Mammary epithelial cell (primary cell): Measurements from ENCODE around the gene TMEM86A.

Experiments used
- CTCF ChIP-seq, 2 donors: IDR thresholded peaks in 1 of 2; conservative IDR thresholded peaks in 1 of 2; 2 replicates each; pipeline ENCODE4 v1.5.1; 2011 to 2012; ENCODE audit warnings: inconsistent platforms in 2 of 2, low read length in 2 of 2, mild to moderate bottlenecking in 2 of 2, control low read depth in 1 of 2, low read depth in 1 of 2; ENCODE audit not compliant: insufficient read depth in 1 of 2; ENCODE audit errors: extremely low read depth in 1 of 2
- EZH2 ChIP-seq: IDR thresholded peaks from 2 replicates; pipeline ENCODE4 v1.6.1; 2012; ENCODE audit warnings: low read length, inconsistent platforms, borderline replicate concordance

DNA sequence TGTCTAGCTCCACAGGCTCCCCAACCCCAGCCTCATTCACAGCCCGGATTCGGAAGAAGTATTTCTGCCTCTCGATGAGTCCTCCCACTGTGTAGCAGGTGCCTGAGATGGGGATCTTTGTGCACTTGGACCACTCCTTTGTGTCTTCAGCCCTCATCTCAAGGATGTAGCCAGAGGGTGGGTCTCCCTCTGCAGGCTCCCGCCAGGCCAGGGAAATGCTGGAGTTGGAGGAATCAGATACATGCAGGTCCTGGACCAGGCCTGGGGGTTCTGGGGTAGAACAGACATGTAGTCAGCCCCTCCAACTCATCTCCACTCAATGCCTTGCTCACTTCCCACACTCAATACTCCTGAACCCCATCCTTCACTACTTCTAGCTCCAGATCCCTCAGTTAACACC lies 10.8 kb downstream of the TMEM86A start:
- TF ChIP-seq EZH2 (no peak), CTCF (conservative IDR thresholded peaks at IDR 0.05 in 1 of 2, IDR thresholded peaks at IDR 0.05 in 1 of 2; ENCODE audit: extremely low read depth in 1 of 2, insufficient read depth in 1 of 2, low read depth in 1 of 2, low read length in 2 of 2) (no peak)
